GM12801 (cell line): Measurements from ENCODE around the gene WWC2.

Source experiments
- CTCF ChIP-seq: IDR thresholded peaks from one replicate; pipeline ENCODE4 v1.5.1; 2011; ENCODE audit warnings: control low read depth; ENCODE audit not compliant: insufficient read length; ENCODE audit errors: extremely low read depth

Gene WWC2

GRCh38 chr4:183255487-183255886 lies 156.4 kb downstream of the WWC2 start:
- TF ChIP-seq CTCF, result no peak

GRCh38 chr4:183256343-183256742 lies 157.3 kb downstream of the WWC2 start:
- no peak for TF ChIP-seq CTCF

- no peak for TF ChIP-seq CTCF
Observed at GRCh38 chr4:183256756-183257385, 157.8 kb downstream of the WWC2 start.

GRCh38 chr4:183257808-183258207 lies 158.8 kb downstream of the WWC2 start:
- no peak for TF ChIP-seq CTCF

- no peak for TF ChIP-seq CTCF
Observed at GRCh38 chr4:183260491-183261151, 161.6 kb downstream of the WWC2 start.

GRCh38 chr4:183261953-183262775 lies 163.1 kb downstream of the WWC2 start:
- no peak for TF ChIP-seq CTCF

- no peak for TF ChIP-seq CTCF
Observed at GRCh38 chr4:183262776-183263100, 163.7 kb downstream of the WWC2 start.
